Stimulated activated CD8-positive, alpha-beta memory T cell treated with anti-CD3 and anti-CD28 coated beads, Interleukin-12 subunit alpha, Interleukin-12 subunit beta, amount 100 ng/mL, for 4 hours (primary cell): ENCODE results near the gene SLC6A19.

ENCODE experiments used
- DNase-seq: peaks from one replicate; pipeline ENCODE4 v3.0.0-alpha.2; 2020; ENCODE audit warnings: low read depth

The SLC6A19 gene

DNA sequence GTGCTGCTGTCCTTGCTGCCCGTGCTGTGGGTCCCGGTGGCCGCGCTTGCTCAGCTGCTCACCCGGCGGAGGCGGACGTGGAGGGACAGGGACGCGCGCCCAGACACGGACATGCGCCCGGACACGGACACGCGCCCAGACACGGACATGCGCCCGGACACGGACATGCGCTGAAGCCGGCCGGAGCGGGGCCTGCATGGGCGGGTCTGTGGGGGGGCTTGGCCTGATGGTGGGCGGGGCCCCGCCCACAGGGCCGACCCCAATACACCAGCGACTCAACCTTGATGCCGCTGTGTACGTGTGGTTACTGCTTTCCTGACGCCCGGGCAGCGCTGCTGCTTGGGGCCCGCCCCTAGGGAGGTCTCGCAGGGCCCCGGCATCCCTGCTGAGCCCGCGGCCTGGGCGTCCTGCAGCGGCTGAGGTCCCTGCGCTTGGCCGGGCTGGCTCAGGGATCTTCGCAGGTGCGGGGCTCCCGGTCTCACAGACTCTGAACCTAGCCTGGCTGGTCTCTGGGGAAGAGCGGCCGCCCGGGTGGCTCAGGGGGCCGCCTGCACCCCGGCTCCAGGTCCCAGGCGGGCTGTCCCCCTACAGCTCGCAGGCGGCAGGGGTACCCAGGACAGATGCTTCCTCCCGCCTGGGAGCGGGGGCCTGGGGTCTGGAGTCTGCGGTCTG, 44.6 kb downstream of the SLC6A19 start:
- no peak for DNase-seq

DNA sequence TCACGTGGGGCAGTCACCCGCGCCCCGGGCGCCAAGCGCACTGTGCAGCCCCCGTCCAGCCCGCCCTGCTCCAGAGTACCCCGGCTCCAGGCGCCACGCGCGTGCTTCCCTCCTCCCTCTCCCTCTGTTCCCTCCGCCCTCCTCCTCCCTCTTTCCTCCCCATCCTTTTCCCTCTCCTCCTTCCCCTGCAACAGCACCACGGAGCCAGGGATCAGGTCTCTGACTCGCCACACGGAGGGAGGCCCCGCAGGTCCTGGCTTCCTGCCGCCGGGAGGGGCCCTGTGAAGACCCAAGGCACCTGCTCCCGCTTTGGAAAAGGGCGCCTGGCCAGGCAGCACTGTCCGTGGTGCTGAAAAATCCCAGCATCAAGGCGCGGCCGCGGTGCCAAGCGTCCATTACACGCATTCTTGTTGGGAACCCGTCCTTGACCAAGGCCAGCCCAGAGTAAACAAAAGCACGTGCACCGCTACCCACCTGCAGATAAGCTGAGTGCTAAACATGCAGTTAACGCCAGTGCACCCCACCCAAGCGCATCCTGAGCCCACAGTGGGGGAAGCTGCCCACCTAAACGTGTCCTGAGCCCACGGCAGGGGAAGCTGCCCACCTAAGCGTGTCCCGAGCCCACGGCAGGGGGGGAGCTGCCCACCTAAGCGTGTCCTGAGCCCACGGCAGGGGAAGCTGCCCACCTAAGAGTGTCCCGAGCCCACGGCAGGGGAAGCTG, 45.5 kb downstream of the SLC6A19 start:
- DNase-seq = no peak

DNA sequence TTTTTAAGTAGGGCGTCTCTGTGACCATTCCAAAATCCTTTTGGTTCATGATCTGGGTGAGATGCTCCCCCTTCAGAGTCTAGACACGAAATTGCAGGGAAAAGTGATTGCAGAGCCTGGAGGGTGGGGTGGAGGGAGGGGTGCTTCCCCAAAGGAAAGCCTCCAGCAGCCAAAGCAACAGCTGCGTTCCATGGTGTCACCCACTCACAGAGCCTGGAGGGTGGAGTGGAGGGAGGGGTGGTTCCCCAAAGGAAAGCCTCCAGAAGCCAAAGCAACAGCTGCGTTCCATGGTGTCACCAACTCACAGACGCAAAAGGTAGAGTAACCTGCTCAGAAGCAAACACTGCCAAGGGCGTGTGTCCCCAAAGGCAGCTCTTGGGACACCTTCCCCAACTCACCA, 46.4 kb downstream of the SLC6A19 start:
- no peak for DNase-seq

DNA sequence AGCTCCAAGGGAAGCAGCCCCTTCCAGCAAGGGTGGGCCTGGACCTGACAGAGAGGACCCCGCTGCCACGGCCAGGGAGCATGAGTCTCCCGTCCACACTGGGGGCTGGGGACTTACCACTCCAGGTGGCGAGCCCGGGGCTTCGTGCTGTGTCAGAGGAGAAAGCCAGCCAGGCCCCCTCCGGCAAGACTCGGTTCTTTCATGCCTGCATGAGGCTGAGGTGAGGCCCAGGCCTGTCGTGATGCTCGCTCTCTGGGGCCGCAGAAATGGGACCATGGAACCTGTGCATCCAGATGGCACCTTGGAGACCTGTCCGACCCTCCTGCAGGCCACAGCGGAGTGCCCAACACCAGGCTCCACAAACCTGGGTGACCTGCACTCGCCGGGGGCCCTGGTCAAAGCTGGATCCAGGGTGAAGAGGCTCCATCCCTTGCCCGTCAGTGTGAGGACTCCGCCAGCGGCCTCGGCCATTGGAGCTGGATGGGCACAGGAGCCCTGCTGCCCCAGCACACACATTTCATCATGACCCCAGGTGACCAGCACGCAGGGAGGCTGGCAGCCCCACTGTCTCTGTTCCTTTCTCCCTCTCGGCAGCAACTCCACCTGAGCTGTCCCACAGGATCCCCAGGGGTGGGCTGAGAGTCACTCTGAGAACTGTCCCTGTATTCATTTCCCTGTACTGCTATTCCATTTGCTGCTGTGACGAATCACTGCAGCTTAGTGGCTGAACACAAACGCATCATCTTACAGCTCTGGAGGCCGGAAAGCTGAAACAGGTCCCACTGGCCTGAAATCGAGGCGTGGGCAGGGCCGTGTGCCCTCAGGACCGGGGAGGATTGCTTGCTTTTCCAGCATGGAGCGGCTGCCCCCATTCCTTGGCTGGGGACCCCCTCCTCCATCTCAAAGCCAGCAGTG, 48.2 kb downstream of the SLC6A19 start:
- no peak for DNase-seq

DNA sequence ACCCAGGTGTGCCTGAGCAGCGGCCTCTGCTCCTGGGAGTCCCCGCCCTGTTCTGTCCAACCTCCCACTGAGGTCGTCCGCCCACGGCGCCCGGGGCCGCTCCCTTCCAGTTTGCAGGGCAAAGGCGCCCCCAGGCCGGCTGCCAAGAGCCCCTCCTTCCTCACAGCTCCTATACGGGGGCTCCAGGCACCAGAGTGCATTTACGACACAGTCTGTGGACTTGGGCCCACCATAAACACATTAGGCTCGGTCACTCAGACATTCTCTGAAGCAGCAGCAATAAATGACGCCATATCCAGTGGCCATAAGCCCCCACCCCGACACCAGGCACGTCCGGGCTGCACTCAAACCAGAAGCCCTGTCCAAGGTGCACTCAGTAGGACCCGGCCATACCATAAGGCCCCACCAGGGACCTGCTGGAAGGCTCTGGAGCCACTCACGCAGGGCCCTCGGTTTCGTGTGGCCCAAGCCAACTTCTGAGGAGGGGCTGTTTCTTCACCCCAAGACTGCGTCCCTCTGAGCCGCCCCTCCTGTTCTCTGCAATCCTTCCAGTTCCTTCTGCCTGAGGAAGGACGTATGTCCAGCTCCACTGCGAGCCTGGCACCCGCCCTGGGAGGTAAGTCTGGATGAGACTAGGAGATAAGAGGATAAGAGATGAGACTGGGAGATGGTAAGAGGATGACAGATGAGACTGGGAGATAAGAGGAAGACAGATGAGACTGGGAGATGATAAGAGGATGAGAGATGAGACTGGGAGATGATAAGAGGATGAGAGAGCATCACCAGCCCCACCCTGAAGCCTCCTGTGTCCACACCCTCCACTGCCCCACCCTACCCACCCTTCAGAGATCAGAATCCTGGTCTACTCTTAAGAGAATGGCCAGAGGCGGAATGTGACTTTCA, 50.5 kb downstream of the SLC6A19 start:
- DNase-seq = no peak

DNA sequence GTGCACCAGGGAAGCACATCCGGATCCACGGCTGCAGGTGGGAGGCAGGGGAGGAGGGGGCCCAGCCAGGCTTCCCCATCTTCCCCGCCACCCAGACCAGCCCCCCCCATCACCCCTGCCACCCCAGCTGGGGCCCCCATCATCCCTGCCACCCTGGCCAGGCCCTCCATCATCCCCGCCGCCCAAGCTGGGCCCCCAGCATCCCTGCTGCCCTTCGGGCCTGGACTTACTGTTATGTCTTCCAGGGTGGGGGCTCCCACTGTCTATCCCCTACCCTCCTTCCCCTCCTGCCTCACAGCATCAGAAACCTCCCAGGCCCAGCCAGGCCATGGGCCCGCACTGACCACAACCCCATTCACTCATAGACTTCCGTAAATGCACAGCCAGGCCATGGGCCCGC, 51.3 kb downstream of the SLC6A19 start:
- no peak for DNase-seq

DNA sequence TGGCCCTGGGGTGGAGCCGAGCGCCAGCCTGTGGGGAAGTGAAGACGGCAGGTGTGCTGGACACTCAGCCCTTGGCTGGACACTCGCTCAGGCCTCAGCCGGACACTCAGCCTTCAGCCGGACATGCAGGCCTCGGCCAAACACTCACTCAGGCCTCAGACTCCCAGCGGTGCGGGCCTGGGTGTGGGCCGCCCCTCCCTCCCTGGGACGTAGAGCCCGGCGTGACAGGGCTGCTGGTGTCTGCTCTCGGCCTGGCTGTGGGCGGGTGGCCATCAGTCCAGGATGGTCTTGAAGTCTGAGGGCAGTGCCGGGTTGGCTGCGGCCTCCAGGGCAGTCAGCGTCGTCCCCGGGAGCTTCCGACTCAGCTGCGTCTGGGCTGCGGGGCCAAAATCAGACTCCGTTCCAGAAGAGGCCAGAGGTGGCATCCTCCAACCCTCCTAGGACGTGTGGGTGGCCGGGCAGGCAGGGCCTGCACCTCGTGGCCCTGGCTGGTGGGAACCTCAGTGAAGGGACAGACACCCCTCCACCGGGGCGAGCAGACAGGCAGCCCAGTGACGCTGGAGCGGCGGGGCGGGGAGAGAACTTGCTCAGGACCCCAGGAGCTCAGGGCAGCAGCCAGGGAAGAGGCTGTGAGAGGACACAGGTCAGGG, 52.2 kb downstream of the SLC6A19 start:
- no peak for DNase-seq

DNA sequence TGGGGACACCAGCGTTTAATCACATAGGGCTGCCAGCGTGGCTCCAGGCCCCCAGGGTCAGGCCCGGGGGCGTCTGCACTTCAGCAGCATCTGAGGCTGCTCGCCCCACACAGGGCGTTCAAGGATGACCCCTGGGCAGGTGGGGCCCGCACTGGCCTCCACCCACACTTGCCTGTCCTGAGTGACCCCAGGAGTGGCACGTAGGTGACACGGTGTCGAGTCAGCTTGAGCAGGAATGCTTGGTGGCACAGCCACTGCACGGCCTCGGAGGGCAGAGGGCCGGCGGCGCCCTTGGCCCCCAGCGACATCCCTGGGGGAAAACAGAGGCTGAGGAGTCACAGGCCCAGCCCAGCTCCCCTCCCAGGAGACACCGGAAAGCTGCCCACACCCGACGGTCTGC, 52.8 kb downstream of the SLC6A19 start:
- DNase-seq = no peak

DNA sequence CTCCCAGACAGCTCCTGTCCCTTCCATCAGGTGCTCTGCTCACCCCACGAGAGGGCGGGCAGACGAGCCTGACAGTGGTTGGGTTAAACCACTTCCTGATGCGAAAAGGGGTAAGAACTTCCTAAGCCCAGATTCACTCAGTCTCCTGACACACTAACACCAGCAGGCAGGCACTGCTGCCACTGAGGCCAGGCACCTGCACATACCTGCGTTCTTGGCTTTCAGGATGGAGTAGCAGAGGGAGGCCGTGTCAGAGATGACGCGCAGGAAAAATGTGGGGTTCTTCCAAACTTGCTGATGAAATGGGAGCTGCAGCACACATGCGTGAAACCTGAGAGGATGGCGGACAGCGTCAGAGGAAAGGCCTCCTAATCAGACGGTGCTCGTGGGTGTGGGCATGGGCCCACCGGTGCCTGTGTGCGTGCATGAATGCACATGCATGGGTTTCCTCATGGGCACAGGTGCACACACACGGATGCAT, 53.7 kb downstream of the SLC6A19 start:
- no peak for DNase-seq

DNA sequence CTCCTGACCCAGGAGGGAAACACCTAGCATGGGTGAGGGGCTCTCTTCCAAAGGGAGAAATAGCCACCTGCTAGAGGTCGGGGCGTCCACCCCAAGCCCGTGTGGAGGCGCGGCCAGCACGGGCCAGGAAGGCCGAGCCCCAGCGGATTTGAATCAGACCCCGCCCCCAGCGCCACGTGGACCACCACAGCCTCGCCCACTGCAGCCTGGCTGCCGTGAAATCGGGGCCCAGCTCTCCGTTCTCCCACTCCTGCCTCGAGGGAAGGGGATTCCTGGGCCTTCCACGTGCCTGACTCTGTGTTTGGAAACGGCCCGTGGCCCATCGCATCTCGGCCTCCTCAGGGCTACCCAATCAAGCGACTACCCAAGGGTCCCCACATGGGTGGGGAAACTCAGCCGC, 55.4 kb downstream of the SLC6A19 start:
- no peak for DNase-seq

DNA sequence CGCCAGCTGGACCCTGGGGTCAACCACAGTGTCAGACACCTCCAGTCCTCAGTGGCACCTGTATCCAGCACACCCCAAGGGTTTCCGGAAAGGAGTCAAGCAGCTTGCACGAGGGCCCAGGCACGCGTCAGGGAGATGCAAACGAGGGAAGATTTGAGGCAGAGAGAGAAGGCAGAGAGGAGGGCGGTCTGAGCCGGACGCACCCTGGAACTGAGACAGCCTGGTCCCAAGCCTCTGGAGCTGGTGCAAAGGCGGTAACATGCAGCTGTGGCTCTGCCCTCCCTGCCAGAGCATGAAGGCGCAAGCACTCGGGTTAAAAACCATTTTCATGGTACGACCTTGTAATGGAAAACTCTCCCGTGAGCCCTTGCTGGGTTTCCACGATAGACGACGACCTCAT, 56.0 kb downstream of the SLC6A19 start:
- DNase-seq = no peak

DNA sequence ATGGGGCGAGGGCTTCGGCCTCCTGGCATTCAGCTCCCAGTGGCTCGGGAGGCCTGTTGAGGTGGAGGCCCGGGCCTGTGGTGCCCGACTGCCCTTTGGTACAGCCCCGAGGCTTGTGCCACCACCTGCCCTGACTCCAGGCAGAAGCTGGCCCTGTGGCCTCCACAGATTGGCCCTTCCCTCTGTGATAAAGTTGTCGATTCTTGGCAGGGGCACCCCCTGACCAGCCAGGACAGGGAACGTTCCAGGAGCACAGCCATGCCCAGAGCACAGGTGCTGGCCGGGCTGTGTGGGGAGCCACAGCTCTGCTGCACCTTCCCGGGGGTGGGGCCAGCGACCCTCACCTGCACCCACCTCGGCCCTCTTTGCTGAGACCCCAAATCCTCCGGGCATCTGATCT, 56.4 kb downstream of the SLC6A19 start:
- DNase-seq = no peak

DNA sequence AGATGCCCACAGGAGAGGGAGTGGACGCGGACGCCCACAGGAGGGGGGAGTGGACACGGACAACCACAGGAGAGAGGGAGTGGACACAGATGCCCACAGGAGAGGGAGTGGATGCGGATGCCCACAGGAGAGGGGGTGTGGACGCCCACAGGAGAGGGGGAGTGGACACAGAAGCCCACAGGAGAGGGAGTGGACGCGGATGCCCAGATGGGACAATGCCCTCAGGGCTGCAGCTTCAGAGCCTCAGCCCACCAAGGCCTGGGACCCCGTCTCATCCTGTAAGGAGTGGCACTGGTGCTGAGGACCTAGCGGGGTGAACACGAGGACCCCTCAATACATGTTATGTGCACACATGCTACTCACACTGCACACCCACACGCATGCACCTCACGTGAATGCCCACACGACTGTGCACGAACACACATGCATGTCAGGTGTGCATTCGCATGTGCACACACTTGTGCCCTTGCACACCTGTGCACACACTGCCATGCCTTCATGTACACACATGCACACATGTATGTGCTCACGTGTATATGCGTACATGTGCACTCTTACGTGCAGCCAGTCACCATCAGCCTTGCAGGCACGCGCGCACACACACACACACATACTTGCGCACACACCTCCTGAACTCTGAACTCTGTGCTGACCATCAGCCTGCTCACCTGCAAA, 58.5 kb downstream of the SLC6A19 start:
- DNase-seq = no peak

DNA sequence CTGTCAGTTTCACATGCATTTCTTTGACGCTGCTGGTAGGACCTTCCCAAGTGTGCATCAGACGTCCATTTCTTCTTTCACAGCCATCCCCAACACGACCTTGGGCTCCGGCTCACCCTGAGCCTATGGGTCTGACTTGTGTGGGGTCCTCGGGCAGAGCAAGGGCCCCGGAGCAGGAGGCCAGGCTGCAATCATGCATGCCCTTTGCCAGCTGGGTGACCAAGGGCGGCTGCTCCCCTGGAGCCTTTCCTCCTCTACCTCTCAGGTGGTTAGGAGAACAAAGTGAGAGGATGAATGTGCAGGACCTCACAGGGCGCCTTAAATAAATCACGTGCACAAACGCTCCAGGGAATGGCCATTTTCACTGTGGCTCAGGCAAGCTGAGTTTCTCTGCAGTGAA, 60.2 kb downstream of the SLC6A19 start:
- no peak for DNase-seq

DNA sequence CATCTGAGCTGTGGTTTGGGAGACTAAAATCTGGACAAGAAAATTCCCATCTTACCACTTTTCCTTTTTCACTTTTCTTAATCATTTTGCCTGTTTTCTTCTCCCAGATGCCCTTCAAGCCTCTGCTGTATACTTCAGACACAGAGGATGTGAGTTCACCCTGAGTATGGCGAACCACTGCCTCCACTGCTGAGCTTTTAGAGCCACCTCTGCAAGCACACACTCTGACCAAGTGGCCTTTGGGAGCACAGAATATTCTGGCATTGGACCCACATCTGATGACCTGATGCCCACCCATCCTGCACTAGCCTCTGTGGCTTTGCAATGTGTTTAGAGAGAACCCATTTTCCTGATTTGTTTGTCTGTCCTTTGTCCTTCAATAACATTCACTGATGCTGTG, 61.0 kb downstream of the SLC6A19 start:
- DNase-seq = no peak

DNA sequence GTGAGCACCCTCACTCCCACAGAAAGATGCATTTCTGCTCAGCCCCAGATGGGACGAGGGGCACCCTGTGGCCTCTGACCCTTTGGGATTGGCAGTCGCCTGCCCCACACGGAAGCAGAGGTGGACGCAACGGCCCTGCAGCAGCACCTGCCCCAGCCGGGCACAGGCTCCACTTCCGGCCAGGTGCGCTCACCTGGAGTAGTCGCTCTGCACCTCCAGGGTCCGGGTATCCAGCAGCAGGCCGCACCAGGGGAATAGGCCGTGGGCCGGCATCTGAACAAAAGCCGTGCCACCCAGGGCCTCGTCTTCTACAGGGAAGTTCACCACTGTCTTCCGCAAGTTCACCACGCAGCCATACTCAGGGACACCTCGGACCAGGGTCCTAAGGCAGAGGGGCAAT, 62.8 kb downstream of the SLC6A19 start:
- DNase-seq = no peak

DNA sequence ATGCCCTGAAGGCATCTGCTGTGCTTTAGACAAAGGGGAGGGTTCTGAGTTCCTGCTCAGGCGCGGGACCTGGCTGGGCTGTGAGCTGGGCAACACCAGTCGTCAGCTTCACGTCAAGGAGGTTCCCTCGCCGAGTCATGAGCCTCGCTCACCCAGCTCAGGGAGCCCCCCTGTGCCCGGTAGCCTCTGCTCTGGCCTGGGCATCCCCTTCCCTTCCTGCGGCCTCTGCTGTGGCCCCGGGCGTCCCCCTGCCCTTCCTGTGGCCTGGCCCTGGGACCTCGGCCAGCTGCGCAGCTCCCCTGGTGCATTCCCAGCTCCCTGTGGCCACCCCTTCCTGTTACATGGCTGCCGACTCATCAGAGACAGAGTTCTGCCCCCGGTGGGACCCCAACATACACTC, 63.6 kb downstream of the SLC6A19 start:
- DNase-seq = no peak

DNA sequence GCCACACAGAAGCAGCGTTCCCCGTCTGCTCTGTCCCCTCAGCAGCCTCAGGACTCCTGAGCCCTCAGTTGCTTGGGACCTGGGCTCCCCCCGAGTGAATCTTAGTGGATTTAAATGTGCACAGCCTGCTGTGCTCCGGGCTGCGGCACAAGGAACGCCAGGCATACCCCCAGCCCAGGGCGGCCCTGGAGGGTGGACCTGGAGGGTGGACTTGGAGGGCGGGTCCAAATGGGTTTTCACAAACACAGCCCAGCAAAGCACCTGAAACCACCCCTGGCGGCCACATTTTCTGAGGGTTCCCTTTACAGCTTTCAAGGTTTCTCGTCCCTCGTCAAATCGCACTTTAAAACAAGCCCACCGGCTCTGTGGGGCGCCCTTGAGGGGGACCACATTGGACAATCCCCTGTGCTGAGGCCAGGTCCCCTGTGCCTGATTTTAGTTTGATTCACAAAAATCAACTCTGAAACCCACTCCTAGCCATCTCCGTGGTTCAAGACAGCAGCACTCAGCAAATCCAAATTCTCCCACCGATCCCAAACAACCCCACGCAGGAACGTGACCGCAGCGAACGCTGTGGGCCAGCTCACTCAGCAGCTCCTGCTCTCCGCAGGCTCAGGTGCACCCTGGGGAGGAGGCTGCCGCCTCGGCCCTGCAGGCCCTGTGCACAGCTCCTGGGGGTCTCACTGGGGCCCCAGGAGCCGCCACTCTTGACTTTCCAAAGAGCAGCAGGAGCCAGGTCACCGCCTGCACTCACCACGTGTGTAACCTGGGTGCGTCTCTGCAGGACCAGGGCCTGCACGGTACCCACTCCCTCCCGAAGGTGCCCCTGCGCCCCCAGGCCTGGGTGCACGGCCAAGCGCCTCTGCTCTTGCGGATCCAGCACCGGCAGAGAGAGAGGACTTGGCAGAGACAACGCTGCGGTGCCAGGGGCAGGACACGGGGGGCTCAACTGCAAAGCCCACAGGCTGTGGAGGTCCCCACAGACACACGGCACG, 64.4 kb downstream of the SLC6A19 start:
- no peak for DNase-seq

DNA sequence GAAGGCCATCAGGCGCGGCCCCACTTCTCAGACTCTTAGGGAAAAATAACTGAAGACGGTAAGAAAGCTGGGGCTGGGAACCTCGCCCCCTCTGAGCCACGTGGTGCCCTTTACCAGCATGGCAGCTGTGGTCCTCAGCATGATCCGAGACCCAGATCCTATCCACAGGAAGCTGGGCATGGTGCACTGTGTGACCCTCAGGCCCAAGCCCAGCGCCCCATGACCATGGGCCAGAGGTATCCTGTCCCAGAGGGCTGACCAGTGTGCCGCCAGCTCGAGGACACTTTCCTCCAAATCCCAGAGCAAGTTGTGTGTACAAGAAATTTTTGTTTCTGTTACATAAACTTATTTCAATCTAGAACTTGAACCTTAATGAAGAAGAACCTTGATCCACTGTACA, 65.4 kb downstream of the SLC6A19 start:
- no peak for DNase-seq
